Activated T-cell treated with anti-CD3 and anti-CD28 coated beads, Interleukin-2, amount 50 U/mL, for 1 hour (primary cell): ENCODE data around the gene NCS1.

ENCODE experiments used
- DNase-seq: peaks from one replicate; pipeline ENCODE4 v3.0.0-alpha.2; 2020

Gene NCS1

DNA sequence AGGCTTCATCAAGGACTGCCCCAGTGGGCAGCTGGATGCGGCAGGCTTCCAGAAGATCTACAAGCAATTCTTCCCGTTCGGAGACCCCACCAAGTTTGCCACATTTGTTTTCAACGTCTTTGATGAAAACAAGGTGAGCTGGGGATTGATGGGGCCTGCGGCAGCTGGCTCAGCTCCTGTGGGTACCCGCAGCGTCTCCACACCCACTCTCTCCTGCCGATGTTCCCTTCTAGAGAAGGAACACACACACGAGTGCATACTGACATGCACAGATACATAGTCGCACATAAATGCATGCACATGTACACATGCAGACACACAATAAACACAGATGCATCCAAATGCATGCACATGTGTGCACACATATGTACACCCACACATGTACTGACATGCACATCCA, 45.6 kb downstream of the NCS1 start:
- DNase-seq = no peak

DNA sequence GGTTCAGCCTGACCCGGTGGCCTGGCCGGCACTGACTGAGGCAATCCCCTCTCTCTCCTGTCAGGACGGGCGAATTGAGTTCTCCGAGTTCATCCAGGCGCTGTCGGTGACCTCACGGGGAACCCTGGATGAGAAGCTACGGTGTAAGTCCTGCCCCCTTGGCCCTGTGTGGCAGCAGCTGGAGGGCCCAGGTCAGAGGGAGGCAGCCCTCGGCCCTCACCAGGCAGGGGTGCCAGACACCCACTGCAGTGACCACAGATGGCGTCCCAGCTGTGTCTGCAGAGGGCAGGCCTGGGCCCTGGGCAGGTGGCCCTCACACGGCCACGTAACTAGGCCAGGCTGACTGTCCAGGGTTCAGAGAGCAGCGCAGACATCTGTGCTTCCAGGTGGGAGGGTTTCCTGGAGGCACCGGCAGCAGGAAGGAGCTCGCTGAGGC, 47.5 kb downstream of the NCS1 start:
- no peak for DNase-seq

DNA sequence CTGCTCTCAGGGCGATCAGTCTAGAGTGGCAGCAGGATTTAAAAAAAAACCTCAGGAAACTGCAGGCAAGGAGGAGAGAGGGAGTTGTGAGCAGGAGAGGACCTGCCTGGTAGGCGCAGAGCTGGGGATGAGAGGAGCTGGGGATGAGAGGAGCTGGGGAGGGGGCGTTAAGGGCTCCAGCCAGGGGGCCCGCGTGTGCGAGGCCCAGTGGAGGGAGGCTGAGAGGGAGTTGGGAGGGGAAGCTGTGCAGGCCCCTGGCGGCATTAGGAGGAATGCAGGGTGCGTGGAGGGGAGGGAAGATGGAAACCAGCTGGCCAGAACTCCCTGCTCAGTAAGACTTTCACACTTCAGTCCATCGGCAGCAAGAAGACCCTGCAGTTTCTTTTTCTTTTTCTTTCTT, 48.1 kb downstream of the NCS1 start:
- DNase-seq = no peak

DNA sequence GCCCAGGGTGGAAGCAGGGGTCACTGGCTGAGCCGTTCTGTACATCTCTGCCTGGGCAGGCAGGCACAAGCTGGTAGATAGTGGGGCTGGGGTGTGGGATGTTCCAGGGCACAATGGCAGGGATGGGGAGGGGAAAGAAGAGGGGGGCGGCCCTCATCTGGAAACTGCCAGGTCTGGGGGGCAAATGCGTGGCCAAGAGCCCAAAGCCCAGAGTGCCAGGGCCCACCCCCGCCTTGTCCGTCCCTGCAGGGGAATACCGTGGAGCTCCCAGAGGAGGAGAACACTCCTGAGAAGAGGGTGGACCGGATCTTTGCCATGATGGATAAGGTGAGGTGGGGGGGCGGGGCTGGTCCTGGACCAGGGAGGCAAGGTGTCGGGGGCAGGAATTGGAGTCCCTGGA, 50.6 kb downstream of the NCS1 start:
- DNase-seq = no peak

DNA sequence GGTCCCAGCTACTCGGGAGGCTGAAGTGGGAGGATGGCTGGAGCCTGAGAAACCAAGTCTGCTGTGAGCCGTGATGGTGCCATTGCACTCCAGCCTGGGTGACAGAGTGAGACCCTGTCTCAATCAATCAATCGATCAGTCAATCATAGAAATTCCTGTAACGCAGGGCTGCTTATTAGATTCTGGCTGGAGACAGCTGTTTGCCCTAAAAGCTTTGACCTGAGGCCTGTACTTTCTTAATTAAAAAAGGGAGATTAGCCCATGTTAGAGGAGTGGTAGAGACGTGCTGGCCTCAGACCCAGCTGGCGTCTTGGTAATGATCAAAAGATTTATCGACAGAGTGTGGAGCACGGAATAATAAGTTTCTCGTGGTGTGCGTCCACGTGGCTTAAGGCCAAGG, 52.9 kb downstream of the NCS1 start:
- DNase-seq = no peak

DNA sequence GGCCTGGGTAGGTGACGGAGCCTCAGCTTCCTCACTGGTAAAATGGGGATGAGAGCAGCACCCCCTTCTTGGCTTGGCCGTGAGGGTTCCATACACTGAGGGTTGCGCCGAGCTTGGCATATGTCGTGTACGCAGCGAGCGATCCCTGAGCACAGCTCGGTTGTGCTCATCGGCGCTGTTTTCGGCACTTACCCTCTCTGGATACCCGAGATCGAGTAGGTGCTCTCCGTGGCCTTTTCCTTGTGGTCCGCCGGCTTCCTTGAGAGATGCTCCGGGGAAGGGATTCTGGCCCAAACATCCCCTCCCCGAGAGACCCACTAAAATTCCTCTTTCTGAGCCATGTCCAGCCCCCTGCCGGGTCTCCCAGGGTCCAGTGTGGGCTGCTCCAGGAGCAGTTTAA, 53.4 kb downstream of the NCS1 start:
- no peak for DNase-seq

DNA sequence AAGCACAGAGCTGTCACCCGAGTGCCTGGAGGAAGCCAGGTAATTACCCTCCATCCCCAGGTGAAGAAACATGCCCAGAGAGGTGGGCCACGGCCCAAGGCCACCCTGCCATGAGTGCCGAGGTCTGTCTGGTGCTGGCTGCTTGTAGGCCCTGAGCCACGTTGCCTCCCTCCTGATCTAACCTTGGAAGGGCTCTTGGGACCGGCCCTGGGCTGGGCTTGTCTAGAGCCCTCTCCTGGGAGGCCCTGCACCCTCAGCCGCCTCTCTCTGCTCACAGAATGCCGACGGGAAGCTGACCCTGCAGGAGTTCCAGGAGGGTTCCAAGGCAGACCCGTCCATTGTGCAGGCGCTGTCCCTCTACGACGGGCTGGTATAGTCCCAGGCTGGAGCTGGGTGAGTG, 53.9 kb downstream of the NCS1 start:
- no peak for DNase-seq

DNA sequence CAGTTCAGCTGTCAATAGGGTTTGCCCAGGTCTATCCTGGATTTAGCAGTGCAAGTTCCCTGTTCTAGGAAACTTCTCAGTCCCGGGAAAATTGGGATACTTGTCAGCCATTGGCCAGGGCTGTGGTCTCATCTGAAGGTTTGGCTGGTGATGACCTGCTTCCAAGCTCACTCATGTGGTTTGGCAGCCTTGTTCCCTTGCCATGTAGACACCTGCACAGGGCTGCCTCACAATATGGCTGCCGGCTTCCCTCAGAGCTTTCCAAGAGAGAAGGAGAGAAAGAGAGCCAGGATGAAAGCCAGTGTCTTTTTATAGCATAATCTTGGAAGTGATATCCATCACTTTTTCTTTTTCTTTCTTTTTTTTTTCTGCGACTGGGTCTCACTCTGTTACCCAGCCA, 55.6 kb downstream of the NCS1 start:
- DNase-seq = no peak

DNA sequence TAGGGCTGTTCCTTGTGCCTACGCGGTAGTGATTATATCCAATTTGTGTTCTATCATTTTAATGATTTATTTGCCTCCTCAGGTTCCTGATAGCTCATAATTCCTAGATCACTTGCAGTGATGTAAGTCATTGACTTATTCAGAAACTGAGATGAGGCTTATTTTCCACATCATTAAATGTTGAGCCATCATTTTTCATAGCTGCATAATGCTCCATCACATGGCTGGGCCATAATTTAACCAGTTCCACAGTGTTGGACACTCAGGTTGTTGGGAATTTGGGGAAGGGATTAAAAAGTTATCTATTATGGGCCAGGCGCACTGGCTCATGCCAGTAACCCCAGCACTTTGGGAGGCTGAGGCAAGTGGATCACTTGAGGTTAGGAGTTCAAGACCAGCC, 57.6 kb downstream of the NCS1 start:
- no peak for DNase-seq

DNA sequence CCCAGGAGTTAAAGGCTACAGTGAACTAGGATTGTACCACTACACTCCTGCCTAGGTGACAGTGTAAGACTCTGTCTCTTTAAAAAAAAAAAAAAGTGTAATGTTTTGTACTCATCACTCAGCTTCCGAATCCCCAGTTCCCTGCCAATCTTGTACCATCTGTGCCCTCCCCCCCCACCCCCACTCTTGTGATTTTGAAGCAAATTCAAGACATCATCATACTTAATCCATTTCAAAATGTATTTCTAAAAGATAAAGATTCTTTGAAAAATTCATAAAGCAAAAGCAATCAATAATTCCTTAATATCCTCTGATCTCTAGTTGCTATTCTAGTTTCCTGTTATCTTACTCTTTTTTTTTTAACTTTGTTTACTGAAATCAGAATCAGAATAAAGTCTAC, 58.4 kb downstream of the NCS1 start:
- no peak for DNase-seq

DNA sequence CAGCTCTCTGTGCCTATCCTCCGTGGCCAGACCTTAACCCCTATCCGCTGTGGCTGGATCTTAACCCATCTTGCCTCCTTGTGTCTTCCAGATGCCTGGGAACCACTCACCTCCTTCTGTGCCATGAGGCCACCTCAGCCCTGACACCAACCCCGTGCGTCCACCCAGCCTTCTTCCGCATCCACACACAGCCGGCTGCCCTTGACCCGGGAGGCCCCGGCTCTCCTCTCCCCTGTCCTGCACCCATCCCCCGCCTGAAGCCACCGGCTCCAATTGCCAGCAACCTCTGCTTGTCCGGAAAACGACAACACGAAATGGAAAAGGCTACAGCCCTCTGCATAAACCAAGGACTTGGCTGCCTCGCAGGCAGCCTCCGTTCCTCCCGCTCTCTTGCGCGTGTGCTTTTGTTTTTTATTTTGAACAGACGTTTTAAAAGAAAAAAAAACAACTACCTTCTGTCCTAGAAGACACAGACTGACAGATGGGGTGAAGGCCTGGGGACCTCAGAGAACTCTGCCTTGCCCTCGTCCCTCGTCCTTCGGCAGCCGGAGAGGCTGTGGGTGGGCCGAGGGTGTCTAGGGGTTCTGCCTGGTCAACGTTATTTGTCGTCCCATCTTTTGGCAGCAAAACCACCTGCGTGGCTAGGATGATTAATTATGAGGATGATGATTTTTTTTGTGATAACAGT, 60.8 kb downstream of the NCS1 start:
- no peak for DNase-seq

DNA sequence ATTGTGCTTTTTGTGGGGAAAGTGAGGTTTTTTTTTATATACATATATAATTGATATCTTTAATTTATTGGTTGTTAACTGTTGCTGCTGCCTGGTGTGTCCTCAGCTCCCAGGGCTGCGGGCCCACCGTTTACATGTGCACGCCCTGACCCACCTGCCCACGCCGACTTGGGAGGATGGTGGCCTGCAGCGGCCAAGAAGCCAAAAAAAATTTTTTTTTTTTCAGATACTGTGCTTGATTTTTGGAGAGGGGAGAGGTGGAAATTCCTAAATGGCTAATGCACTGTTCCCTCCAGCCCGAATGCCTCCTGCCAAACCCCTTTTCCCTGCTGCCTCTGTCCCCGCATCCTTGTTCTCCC, 61.4 kb downstream of the NCS1 start:
- no peak for DNase-seq

DNA sequence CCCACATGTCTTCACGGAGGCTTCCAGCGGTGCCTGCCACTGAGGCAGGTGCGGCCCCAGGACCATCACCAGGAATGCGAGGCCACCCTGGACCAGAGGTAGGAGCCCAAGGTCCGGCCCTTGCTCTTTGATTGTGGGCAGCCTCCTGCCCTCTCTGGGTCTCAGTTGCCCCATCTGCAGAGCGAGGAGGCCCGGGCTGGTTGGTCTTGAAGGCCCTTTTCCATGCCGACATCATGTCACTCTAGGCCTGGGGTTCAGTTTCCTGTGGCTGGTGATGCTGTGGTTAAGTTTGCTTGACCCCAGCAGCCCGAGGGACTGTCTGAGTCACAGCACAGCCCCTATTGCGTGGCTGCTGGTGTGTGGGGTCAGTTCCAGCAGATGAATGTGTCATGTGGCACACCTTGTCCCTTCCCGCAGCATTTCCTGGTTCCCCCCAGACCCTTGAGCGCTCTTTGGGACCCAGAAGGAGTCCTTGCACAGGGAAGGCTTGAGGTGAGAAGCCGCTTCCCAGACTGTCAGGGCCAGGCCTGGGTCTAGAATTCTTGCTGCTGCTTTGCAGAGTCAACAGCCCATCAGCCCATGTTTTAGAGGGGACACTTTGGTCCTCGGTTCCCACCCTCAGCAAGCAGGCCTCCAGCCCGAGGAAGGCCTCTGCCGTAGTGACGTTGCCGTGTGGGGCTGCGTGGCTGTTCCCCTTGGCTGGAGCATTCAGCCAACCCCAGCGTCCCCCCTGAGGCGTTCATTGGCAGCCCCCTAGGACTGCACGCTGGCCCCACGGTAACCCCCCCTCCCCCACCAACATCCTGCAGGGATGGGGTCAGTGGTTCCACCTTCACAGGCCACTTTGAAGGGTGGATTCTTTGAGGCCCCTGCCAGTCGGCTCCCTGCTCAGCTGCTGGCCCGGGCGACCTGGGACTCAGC, 62.4 kb downstream of the NCS1 start:
- DNase-seq = no peak

DNA sequence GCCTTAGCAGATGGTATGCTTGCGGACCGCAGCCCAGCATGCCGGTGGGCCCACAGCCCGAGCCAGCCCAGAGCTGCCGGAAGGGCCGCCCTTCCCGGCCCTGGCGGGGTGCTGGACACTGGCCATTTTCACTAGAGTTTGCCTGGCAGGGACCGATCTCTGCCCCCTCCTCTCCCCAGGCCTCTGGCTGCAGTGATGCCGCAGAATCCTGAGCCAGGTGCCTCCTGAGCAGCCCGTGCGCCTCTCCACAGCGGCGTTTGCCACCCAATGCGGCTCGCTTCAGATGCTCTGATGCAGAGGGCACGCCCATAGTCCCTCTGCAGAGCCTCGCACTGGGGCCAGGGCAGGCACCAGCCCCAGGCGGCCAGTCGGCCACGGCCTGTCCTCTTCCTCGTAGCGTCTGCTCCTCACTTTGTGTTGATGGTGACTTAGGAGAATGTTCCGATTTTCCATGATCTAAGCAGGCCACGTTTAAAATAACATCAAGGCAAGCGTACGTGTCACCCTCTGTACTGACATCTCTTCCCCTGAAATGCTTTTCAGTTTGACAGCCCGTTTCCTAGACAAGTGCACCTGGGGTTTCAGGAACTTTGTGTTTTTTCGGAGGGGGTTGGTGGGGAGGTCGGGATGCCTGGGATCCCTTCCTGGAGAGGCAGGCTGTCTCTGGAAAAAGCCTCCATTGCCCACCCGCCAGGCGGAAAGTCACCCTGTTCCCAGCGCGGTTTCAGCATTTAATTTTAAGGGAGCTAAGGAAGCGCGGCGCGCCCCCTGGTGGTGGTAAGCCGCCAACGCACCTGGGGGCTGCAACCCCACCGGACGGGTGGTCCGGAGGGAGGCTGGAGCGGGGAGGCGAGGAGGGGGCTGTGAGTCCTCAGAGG, 63.6 kb downstream of the NCS1 start:
- DNase-seq = peak; percentile 79

DNA sequence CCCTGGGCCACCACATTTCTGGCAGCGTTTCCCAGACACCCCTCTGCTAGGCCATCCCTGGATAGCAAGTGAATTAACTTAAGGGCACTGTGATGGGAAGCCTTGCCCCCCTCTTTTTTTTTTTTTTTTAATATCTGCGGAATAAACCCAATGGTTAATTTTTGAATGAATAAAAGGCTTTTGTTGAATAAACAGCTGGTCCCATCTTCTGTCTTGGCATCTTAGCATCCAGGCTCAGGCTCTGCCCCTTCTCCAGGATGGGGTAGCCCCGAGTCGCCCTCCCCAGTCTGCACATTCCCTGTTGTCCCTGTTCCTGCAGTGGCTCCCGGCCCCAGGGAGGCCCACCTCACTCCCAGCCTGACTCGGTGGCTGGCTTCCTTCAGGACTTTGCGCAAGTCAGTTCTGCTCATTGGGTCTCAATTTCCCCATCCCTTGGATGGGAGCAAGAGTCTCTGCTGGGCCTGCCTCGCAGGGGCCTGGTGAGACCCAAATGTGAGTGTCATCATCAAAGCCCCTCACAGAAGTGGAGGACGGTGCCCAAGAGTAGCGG, 64.3 kb downstream of the NCS1 start:
- DNase-seq = no peak

DNA sequence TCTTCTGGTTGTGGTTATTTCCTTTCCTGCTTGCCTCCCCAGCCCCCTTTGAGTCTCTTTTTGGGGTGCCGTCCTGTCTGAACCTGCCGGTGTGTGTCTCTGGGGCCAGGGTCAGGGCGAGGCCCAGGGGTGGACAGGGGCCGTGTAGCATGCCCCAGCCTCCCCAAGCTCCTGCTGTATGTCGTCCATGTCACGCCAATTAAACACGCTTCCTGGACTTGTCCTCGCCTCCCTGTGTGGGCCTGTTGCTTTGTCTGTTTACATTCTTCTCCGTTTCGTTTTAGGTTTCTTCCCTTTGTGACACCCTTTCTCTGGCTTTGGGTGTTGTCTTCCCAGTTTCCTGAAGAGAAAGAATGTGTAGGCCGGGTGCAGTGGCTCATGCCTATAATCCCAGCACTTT, 64.9 kb downstream of the NCS1 start:
- DNase-seq = no peak

DNA sequence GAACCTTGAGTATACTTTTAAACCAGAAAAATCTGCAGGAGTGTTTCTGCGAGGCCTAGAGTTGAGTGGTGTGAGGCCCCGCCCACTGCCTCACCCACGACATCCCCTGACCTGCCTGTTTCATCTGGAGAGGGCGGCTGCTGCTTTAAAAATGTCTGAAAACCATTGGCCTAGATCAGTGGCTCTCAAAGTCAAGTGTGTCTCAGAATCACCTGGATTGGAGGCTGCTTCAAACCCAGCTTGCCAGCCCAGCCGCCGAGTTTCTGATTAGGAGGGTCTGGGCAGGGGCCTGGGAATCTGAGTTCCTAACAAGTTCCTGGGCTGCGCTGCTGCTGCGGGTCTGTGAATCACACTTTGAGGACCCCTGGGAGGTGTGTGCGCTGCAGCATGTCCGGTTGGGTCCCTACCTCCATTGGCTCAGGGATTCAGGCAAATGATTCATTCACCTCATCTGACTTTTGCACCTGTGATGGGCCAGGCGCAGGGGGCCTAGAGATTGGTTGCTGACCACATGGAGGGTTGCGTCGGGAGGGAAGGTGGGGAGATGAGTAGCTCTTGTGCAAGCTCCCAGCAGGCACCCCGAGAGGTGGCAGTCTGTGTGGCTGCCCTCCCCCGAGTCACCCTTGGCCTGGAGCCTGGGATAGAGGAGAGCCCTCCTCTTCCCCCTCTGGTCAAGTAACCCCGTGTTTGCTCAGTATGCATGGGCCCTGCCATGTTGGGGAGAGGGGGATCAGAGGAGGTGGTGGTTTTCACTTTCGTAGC, 65.7 kb downstream of the NCS1 start:
- DNase-seq = no peak

DNA sequence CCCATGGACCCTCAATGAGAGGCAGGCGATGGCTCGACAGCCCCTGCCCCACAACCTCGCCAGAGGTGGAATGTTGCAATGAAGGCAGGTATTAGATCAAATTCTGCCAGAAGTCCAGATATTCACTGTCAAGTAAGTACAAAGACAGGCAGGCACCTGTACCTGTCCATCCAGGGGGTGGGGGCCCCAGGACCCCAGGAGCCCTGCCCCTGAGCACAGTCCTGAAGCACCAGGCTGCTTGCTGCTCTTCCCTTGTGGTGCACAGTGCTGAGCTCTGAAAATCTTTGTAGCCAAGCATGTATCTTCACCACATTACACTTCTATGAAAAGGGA, 67.1 kb downstream of the NCS1 start:
- DNase-seq = no peak

DNA sequence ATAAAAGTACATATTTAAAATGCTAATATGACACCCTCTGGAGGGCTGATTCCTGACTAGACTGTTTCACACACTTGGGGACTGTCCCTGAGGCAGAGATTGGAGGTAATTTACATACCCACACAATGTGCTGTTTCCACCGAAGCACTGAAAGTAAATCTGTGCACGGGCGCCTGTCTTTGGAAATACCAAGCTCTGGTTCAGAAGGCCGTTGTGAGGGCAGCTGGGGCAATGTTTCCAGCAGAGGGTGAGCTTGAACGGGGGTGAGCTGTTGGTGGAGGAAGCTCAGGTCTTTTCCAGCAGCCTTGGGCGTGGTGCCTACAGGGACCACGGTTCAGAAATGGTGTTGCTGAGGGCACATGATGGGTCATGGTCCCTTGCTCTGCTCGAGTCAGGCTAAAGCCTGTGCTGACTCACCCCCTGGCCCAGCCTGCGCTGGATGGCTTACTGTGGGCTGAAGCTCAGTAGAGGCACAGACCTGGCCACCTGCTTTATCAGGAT, 67.6 kb downstream of the NCS1 start:
- DNase-seq = no peak

DNA sequence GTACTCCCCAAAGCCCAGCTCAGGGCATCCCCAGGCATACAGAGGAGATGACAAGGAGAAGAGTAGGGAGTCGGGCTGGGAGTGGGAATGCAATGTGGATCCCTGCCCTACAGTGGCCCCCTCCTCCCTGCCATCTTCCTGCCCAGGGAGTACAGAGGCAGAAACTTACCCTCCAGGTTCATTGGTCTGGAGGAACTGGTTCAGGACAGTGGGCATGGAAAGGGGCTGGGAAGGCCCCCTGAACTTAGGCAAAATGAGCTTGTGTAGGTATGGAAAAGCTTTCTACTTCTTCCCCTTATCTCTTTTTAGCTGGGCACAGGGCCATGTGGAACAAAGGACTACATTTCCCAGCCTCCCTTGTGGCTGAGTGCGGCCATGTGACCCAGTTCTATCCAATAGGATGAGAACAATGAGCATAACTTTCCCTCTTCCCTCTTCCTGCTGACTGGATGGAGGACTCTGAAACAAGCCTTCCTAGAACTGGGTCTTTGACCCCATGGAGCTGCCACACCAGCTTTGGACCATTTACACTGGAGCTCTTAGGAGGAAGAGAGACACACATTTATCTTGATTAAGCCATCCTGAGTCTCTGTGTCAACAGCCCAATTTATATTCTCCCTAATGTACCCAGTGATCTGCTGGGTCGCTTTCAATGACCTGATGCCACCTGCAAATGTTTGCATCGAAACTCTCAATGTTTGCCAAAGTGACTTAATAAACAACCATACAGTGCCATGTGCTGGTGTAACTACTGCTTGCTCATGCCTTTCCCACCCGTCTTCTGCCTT, 68.4 kb downstream of the NCS1 start:
- no peak for DNase-seq

DNA sequence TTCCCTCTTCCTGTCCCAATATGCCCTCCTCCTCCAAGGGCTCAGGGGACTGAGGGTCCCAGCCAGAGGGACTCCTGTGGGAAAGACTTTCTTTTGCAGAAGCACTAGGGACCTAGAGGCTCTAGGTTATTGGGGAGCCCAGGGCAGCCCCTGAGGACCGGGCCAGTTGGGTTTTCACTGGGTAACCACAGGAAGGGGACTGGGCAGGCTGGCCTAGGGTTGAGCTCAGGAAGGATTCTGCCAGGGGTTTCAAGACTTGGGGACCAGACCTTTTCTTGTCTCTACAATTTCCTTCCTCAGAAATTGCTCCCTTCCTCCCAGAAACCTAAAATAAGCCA, 69.0 kb downstream of the NCS1 start:
- DNase-seq = no peak
